ENCODE results near the gene TASP1. TPM values are rescaled to one million over a fixed set of nuclear protein-coding genes. Genes with fewer than 3 reads are reported as not detected.

The TASP1 gene
- total RNA-seq, 4 donors from 2014 or later, result 11.6 to 15.7 (median 13.0) TPM

DNA sequence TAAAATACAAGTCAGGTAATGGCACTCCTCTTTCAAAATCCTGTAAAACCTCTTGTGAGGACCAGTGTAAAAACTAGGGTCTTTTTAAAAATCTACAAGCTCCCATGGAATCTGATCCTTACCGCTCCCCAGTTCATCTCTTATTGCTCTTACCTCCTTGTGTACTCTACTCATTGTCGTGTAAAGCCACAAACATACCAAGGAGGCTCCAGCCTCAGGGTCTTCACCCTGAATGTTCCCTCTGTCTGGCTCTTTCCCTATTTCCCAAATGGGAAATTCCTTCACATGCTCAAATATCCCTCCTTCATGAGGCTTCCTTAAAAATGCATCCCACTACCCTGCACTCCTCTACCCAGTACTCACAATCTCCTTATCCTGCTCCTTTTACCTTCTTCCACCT lies 67.1 kb downstream of the TASP1 start:
- DNase-seq (ENCODE audit: extremely low spot score), result no peak
- Histone ChIP-seq H3K36me3 (peaks cover 0 to 5% (median 0%) of the 10 kb centered on the region in 4 donors), H3K27me3 (no peaks in the 10 kb centered on the region), H3K4me3 (no peak overlapping the region), H3K27ac (replicated peaks in 1 of 4) (no peak overlapping the region), H3K4me1 (no peaks in the 10 kb centered on the region), H3K9me3 (peaks cover 0 to 6% (median 2%) of the 10 kb centered on the region in 4 donors)
- intact Hi-C loops (cut with DNase I), result no loop called here
- TF ChIP-seq POLR2AphosphoS5 (IDR thresholded peaks at IDR 0.05), result no peak
- TF ChIP-seq, protein P1, sequence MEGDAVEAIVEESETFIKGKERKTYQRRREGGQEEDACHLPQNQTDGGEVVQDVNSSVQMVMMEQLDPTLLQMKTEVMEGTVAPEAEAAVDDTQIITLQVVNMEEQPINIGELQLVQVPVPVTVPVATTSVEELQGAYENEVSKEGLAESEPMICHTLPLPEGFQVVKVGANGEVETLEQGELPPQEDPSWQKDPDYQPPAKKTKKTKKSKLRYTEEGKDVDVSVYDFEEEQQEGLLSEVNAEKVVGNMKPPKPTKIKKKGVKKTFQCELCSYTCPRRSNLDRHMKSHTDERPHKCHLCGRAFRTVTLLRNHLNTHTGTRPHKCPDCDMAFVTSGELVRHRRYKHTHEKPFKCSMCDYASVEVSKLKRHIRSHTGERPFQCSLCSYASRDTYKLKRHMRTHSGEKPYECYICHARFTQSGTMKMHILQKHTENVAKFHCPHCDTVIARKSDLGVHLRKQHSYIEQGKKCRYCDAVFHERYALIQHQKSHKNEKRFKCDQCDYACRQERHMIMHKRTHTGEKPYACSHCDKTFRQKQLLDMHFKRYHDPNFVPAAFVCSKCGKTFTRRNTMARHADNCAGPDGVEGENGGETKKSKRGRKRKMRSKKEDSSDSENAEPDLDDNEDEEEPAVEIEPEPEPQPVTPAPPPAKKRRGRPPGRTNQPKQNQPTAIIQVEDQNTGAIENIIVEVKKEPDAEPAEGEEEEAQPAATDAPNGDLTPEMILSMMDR (IDR thresholded peaks at IDR 0.05), result no peak
- TF ChIP-seq POLR2A (IDR thresholded peaks at IDR 0.05; ENCODE audit: low read depth), result no peak
- no peak for TF ChIP-seq EP300 (IDR thresholded peaks at IDR 0.05)
- WGBS, result 96% methylated on average over 2 of the region's 2 CpGs

DNA sequence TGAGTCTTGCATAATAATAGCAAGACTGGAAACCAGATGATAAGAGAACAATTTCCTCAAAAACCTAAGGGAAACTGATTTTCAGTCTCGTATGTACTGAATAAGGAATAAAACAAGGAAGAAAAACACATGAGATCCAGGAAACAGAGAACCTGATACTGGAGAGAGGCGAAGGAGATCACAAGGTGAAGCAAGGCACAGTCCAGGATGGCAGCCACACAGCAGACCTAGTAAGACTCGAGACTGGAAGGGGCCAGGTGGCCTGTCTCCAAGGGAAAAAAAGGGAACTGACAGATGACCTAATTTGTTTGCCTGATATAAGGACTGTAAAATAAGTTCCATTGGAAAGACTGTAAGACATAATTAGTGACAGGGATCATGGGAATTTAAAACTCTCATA lies 71.1 kb downstream of the TASP1 start:
- no peak overlapping the region for H3K27ac ChIP-seq (replicated peaks in 1 of 4)
- peaks cover 0 to 10% (median 0%) of the 10 kb centered on the region in 4 donors for H3K36me3 ChIP-seq
- 66% methylated on average over 3 of the region's 3 CpGs for WGBS
- H3K4me1 ChIP-seq, result peaks cover 0 to 4% (median 0%) of the 10 kb centered on the region in 4 donors
- H3K4me3 ChIP-seq, result no peak overlapping the region
- TF ChIP-seq EP300 (IDR thresholded peaks at IDR 0.05) (no peak), POLR2A (IDR thresholded peaks at IDR 0.05; ENCODE audit: low read depth) (no peak), POLR2AphosphoS5 (IDR thresholded peaks at IDR 0.05) (no peak)
- TF ChIP-seq, protein P1 (IDR thresholded peaks at IDR 0.05), result no peak
- no peaks in the 10 kb centered on the region for H3K27me3 ChIP-seq
- no peaks in the 10 kb centered on the region for H3K9me3 ChIP-seq
- intact Hi-C loops (cut with DNase I), result no loop called here
- no peak for DNase-seq (ENCODE audit: extremely low spot score)

DNA sequence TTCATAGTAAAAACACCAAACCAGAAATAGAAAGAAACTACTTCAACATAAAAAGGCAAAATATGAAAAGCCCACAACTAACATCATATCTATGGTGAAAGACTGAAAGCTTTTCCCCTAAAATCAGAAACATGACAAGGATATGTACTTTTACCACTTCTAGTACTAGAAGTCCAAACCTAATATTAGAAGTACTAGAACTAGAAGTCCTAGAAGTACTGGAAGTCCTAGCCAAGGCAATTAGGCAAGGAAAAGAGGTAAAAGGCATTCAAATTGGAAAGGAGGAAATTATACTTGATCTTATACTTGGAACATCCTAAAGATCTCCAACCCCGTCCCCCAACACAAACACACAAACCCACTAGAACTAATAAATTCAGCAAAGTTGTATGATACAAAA lies 74.9 kb downstream of the TASP1 start:
- H3K27me3 ChIP-seq, result no peaks in the 10 kb centered on the region
- no peak overlapping the region for H3K4me3 ChIP-seq
- peaks cover 0 to 10% (median 0%) of the 10 kb centered on the region in 4 donors for H3K36me3 ChIP-seq
- DNase-seq (ENCODE audit: extremely low spot score), result no peak
- intact Hi-C loops (cut with DNase I), result no loop called here
- H3K27ac ChIP-seq (replicated peaks in 1 of 4), result no peak overlapping the region
- 97% methylated on average over 1 of the region's 1 CpG for WGBS
- TF ChIP-seq POLR2AphosphoS5 (IDR thresholded peaks at IDR 0.05), result no peak
- no peak for TF ChIP-seq EP300 (IDR thresholded peaks at IDR 0.05)
- TF ChIP-seq, protein P1 (IDR thresholded peaks at IDR 0.05), result no peak
- TF ChIP-seq POLR2A (IDR thresholded peaks at IDR 0.05; ENCODE audit: low read depth), result no peak
- H3K4me1 ChIP-seq, result peaks cover 0 to 4% (median 0%) of the 10 kb centered on the region in 4 donors
- H3K9me3 ChIP-seq, result peaks cover 0 to 13% (median 4%) of the 10 kb centered on the region in 4 donors

DNA sequence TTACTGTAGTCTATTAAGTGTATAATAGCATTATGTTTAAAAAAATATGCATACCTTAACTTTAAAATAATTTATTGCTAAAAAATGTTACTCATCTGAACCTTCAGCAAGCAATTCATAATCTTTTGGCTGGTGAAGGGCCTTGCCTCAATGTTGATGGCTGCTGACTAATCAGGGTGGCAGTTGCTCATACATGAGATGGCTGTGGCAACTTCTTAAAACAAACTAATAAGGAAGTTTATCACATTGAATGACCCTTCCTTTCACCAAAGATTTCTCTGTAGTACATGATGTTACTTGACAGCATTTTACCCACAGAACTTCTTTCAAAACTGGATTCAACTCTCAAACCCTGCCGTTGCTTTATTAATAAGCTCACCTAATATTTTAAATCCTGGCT lies 84.0 kb downstream of the TASP1 start:
- no peak for DNase-seq (ENCODE audit: extremely low spot score)
- intact Hi-C loops (cut with DNase I), result loop anchor here (10.0 kb wide), 1 partner anchor 220 kb away; no protein-coding TSS in a partner anchor
- Histone ChIP-seq H3K4me3 (no peak overlapping the region), H3K36me3 (peaks cover 0 to 7% (median 0%) of the 10 kb centered on the region in 4 donors), H3K27me3 (no peaks in the 10 kb centered on the region), H3K9me3 (no peaks in the 10 kb centered on the region), H3K4me1 (peaks cover 0 to 15% (median 10%) of the 10 kb centered on the region in 4 donors), H3K27ac (replicated peaks in 1 of 4) (peak overlapping the region in 1 of 4 donors; percentile 27)
- whole genome bisulfite sequencing, result 87% methylated on average over 1 of the region's 1 CpG
- TF ChIP-seq EP300 (IDR thresholded peaks at IDR 0.05) (no peak), POLR2AphosphoS5 (IDR thresholded peaks at IDR 0.05) (no peak), POLR2A (IDR thresholded peaks at IDR 0.05; ENCODE audit: low read depth) (no peak)
- TF ChIP-seq, protein P1 (IDR thresholded peaks at IDR 0.05), result no peak

DNA sequence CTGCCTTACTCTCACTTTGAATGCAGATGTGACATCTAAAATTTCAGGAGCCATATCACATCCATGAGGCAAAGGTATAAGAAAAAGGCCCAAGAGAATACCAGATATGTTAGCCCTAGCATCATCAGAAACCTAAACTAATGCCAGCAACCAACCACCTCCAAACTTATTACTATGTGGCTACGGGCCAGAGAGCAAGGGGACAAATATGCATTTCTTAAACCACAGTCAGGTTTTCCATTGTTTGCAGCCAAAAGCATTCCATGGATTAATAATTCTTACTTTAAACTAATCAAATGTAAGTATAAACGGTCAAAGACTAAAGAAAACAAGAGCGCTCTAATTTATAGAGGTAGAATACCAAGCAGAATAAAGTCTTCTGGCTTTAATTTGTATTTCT lies 84.7 kb downstream of the TASP1 start:
- TF ChIP-seq EP300 (IDR thresholded peaks at IDR 0.05), result no peak
- TF ChIP-seq, protein P1 (IDR thresholded peaks at IDR 0.05), result no peak
- TF ChIP-seq POLR2AphosphoS5 (IDR thresholded peaks at IDR 0.05), result no peak
- TF ChIP-seq POLR2A (IDR thresholded peaks at IDR 0.05; ENCODE audit: low read depth), result no peak
- H3K27me3 ChIP-seq, result no peaks in the 10 kb centered on the region
- 61% methylated on average over 3 of the region's 3 CpGs for WGBS
- H3K4me1 ChIP-seq, result peaks cover 0 to 15% (median 10%) of the 10 kb centered on the region in 4 donors
- no peak overlapping the region for H3K4me3 ChIP-seq
- no peaks in the 10 kb centered on the region for H3K9me3 ChIP-seq
- peaks cover 0 to 7% (median 0%) of the 10 kb centered on the region in 4 donors for H3K36me3 ChIP-seq
- H3K27ac ChIP-seq (replicated peaks in 1 of 4), result peak overlapping the region in 1 of 4 donors; percentile 27
- DNase-seq (ENCODE audit: extremely low spot score), result no peak
- intact Hi-C loops (cut with DNase I), result loop anchor here (10.0 kb wide), 1 partner anchor 221 kb away; no protein-coding TSS in a partner anchor

All from esophagus muscularis mucosa (tissue), 4 donors.